Activated CD4-positive, alpha-beta T cell treated with anti-CD3 and anti-CD28 coated beads, Interleukin-2, amount 50 U/mL, for 24 hours (primary cell): ENCODE measurements around the gene PTCHD4.

ENCODE experiments used
- DNase-seq, 2 donors: peaks; one replicate each; pipeline ENCODE4 v3.0.0-alpha.2; 2020; ENCODE audit warnings: low read depth in 1 of 2, low spot score in 1 of 2

Gene PTCHD4

GRCh38 chr6:48099713-48100587 is 11.0 kb downstream of the PTCHD4 start:
- no peak for DNase-seq

DNA sequence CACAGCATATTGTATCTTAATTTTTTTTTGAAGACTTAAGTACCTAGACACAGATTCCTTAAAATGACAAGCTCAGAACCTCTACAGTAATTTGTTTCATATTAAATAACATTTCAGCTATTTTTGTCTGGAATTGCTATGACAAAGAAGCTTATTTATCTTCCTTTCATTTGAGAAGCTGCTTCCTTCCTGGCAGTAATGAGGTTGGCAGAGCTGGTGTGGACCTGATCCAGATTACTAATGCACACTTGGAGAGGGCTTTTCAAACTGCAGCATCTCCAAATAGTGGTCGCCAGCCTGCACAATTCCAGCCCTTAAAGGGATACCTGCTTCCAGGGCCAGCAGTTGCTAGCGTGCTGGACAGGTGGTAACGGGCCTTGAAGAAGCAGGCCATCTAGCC is 12.1 kb downstream of the PTCHD4 start:
- no peak for DNase-seq

- DNase-seq: no peak
Measured at GRCh38 chr6:48092550-48093217, 18.3 kb downstream of the PTCHD4 start.

DNA sequence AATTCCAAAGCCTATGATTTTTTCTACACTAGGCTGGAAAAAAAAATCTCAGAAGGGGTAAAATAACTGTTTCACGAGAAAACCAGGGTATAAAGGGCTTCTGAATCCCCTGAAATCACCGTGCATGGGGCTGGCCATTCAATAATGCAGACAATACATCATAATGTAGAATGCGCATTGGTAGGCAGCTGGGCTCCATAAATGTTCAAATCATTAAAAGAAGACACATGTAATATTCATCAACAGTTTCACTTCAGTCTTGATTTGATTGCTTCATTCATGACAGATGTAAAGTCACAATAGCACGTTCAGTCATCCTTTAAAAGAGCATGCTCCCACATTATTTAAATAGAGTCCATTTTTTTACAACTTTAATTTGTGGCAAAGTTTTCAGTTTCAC is 20.5 kb downstream of the PTCHD4 start:
- DNase-seq: no peak

GRCh38 chr6:48087448-48087847 is 23.5 kb downstream of the PTCHD4 start:
- DNase-seq: no peak

DNA sequence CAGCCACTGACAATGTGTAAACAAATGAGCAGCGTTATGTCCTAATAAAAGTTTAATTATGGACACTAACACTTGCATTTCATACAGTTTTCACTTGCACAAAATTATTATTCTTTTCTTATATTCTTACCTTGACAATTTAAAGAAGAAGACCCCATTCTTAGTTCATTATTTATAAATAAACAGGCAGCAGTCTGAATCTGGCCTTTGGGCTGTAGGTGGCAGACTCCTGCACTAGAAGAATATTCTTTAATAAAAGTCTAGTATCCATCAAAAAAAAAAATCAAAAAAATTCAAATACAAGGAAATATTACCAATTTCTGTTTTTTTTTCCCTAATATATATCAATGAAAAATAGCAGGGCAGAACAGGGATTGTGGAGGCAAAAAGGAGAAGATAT is 24.8 kb downstream of the PTCHD4 start:
- DNase-seq: no peak

DNA sequence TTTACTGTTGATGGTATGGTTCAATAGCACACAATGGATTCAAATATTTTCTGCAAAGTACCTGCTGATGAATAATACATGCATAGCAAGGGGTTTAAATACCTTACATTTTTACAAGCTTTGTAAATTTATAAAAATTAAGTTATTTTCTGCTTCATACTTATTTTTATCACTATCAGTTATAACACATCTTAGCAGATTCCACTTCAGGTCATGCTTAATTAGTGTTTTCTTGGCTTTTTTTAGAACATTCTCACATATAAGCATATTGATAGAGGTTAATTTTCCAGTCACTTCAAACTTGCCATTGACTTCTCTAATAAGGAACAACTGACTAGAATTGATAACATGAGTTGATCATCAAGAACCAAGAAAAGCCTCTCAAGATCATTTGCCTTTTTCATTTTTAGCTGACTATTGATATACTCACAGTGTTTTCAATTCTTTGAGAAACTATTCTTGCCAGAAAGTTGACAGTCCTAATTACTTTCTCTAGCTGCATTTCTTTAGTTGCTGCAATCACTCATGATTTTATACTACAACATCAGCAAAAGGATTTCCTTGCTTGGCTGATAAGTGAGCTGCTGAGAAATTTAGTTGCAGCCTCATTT is 25.8 kb downstream of the PTCHD4 start:
- no peak for DNase-seq

GRCh38 chr6:48084201-48084600 is 26.8 kb downstream of the PTCHD4 start:
- no peak for DNase-seq

- DNase-seq: no peak
Measured at GRCh38 chr6:48080227-48081009, 30.6 kb downstream of the PTCHD4 start.

DNA sequence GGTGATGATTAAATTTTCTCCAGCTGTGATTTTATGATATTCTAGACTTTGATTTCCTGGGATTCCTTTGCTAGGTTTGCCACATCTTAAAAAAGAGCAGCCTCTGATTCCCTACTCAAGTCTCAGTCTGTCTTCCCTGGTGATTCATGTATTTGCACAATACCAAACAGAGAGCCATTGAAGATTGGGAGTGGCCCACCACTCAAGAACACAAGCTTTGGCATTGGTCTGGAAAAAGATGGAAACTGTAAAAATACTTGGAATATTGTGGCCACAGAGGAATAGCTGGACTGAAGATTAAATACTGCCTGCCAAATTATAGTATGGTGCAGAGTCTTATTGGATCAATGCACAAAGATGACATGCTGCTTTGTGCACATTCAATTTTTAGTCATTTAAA is 32.9 kb downstream of the PTCHD4 start:
- DNase-seq: no peak

GRCh38 chr6:48075181-48075580 is 35.8 kb downstream of the PTCHD4 start:
- no peak for DNase-seq

- DNase-seq: no peak
Measured at GRCh38 chr6:48073976-48074767, 36.8 kb downstream of the PTCHD4 start.

DNA sequence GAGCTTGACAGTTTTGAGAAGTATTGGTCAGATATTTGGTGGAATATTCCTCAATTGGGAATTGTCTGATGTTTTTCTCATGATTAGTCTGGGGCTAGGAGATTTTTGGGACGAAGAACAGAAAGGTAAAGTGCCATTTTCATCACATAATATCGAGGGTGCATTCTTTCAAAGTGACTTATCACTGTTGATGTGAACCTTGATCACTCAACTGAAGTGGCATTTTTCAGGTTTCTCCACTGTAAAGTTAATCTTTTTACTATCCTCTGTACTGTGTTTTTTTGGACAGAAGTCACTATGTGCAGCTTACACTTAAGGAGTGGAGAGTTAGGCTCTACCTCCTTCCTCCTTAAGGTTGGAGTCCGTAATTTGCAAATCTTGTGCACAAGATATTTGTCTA is 39.2 kb downstream of the PTCHD4 start:
- no peak for DNase-seq

DNA sequence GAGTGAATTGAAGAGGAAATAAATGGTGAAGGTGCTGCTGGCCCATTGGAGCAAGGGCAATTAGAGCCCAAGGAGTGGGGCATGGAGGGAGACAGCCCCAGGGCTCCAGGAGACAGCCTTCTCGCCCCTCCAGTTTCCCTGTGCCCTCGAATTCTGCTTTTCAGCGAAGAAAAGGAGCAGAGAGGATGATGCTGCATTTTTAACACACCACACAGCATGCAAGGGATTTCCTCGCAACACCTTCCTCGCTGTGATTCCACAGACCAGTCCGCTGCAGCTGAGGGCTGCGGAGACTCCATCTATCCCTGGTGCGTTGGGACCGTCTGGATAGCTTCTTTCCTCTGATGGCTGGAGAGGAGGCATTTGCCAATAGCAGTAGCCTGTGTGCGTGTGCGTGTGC is 41.7 kb downstream of the PTCHD4 start:
- no peak for DNase-seq

- no peak for DNase-seq
Measured at GRCh38 chr6:48068278-48069251, 42.4 kb downstream of the PTCHD4 start.

GRCh38 chr6:48067886-48068277 is 43.1 kb downstream of the PTCHD4 start:
- no peak for DNase-seq

DNA sequence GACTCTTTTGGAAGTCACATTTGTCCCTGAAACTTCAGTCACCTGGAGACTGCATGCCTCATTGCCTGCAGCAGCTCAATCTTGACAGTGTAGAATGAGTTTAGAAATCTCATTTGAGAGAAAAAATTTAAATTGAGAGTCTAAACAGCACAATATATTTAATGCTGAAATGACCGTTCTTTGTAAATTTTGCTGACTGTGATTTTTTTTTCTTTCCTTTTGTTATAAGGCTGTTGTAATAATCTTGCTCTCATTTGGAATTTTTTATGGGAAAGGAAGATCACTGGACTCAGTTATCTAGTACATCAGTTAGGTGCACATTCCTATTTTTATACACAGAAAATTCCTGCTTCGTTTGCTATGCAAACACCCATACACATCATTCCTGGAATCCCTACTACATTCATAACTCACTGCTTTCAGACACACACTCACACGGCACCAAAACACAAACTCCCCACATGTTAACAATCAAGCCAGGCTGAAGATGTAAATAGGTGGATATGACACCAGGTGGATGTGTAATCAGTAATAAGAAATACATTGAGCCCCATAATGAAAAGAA is 43.8 kb downstream of the PTCHD4 start:
- DNase-seq: no peak

DNA sequence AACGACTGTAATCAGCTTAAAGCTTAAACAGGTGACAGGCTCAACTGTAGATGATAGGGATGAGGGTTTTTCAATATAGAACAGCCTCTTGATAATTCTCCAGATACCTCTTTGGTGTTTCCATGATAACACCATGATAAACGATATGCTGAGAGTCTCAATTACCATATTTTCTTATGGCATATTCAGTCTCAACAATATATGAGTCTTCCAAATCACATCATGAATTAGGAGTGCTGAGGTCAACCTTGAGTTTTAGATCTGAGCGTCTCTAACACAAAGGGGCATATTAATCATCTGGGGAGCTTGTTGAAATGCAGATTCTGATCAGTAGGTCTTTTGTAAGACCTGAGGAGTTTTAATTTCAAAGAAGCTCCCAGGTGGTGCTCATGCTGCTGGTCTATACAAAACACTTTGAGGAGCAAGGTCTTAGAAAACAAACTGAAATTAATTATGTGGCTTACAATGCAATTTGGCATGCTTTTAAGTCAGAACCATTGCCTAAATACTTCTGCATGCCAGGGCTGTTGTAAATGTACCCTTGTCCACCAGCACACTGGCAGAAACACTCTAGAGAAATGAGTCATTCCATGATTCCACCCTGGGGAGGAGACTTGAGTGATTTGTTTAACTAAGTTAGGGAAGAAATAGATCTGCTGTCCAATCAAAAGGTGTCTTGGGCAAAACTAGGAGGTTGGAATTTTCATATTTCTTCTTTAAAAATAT is 49.6 kb downstream of the PTCHD4 start:
- DNase-seq: no peak
